ENCODE data around the gene C1orf159.

- TF ChIP-seq FOXM1 (IDR thresholded peaks at IDR 0.05; ENCODE audit: borderline replicate concordance) (no peak), BHLHE40 (IDR thresholded peaks at IDR 0.05; ENCODE audit: borderline replicate concordance) (no peak), SUZ12 (IDR thresholded peaks at IDR 0.05) (no peak), FOXA1 (IDR thresholded peaks at IDR 0.05) (no peak), ARNT (IDR thresholded peaks at IDR 0.05) (no peak)
Observed at GRCh38 chr1:1066403-1067283, 49.2 kb downstream of the C1orf159 start.

Measured in HEK293T (cell line).